HUDEP-2 (cell line): ENCODE measurements around the gene ZNF45.
"Not testable (repeated sequence)": the region's sequence is repeated elsewhere in the genome, so short reads cannot be mapped to it uniquely, and the experiment has no call there.

Experiments
- DNase-seq, 76 experiments: peaks; one replicate each; lab custom pipeline; 2025; ENCODE audit not compliant: unreplicated experiment in 76 of 76; lab: John Stamatoyannopoulos, UW

The ZNF45 gene

GRCh38 chr19:43914051-43914450 lies 21.0 kb downstream of the ZNF45 start:
- no peak for DNase-seq

GRCh38 chr19:43913383-43913782 lies 21.7 kb downstream of the ZNF45 start:
- no peak for DNase-seq

- no peak for DNase-seq
Observed at GRCh38 chr19:43910884-43911283, 24.2 kb downstream of the ZNF45 start.

GRCh38 chr19:43908659-43909058 lies 26.4 kb downstream of the ZNF45 start:
- DNase-seq = no peak

GRCh38 chr19:43906774-43907173 lies 28.3 kb downstream of the ZNF45 start:
- DNase-seq = no peak

- DNase-seq = no peak
Observed at GRCh38 chr19:43905897-43906296, 29.2 kb downstream of the ZNF45 start.

GRCh38 chr19:43902399-43902798 lies 32.7 kb downstream of the ZNF45 start:
- no peak for DNase-seq

- peak in 50 of 76 experiments; percentile 6 to 66 (median 37) for DNase-seq
Observed at GRCh38 chr19:43901395-43902390, 33.4 kb downstream of the ZNF45 start.

- DNase-seq = no peak
Observed at GRCh38 chr19:43895727-43896308, 39.3 kb downstream of the ZNF45 start.

- DNase-seq = no peak
Observed at GRCh38 chr19:43883864-43884263, 51.2 kb downstream of the ZNF45 start, which contains the start of gene ZNF404. ZNF404 (minus strand) TSS chr19:43883964.

GRCh38 chr19:43880483-43880882 lies 54.6 kb downstream of the ZNF45 start:
- DNase-seq = no peak

GRCh38 chr19:43872547-43873336 lies 62.3 kb downstream of the ZNF45 start:
- no peak for DNase-seq

- DNase-seq = not testable (repeated sequence)
Observed at GRCh38 chr19:43866923-43867322, 68.2 kb downstream of the ZNF45 start.
